ENCODE data around the gene HDAC10.

Gene HDAC10

DNA sequence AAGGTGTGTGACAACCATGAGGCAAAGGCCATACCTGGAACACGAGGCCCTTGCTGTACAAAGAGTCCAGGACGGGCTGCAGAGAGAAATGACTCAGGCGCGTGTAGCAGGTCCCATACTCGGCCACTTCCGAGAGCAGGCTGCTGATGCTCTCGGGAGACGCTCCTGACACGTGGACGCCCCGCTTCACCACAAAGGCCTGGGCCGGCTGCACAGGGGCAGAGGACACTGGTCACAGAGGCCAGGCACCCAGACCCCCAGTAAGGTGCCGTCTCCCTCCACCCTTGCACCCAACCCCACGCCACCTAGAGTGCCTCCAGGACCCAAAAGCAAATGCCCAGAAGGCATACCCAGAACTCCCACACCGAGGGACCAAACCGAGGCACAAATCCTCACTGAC is 21.7 kb downstream of the HDAC10 start:
- no peak for DNase-seq

- DNase-seq, result no peak
Observed at GRCh38 chr22:50228366-50228765, 22.7 kb downstream of the HDAC10 start.

DNA sequence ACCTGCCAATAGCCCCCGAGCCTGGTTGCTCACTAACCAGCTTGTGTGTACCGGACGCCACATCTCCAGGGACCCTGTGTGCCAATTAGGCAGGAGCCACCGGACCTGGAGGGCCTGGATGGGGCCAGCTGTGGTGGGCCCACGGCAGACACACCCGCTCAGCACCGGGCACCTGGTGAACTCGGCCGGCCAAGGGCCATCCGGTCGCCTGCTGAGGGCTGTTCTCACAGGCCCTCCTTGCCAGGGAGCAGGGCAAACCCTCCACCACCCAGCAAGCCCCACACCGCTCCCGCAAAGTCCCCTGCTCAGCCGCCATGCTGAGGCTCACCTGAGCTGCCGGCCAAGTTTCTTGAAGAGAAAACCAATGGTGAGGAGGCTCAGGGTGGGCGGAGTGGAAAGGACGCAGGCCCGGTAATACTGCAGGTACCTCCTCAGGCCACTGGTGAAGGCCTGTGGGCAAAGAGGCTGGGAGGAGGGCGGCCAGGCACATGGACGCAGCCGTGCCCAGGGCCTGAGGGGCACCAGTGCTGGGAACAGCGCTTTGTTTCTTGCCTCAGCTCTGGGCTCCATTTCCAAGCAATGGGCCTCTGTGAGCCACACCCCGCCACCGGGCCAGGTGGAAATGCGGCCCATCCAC is 23.4 kb downstream of the HDAC10 start:
- DNase-seq, result no peak

DNA sequence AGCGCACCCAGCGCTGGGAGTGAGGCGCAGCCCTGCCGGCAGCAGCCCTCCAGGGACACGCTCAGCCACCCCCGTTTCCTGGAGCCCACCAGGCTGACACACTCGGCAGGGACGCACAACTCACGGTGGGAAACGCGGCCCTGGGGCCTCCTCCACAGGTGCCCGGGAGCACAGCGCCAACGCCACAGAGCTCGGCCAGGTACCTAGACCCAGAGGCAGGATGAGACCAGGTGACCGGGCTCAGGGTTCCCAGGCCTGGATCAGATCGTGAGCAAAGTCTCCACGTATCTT is 24.2 kb downstream of the HDAC10 start:
- DNase-seq, result no peak

DNA sequence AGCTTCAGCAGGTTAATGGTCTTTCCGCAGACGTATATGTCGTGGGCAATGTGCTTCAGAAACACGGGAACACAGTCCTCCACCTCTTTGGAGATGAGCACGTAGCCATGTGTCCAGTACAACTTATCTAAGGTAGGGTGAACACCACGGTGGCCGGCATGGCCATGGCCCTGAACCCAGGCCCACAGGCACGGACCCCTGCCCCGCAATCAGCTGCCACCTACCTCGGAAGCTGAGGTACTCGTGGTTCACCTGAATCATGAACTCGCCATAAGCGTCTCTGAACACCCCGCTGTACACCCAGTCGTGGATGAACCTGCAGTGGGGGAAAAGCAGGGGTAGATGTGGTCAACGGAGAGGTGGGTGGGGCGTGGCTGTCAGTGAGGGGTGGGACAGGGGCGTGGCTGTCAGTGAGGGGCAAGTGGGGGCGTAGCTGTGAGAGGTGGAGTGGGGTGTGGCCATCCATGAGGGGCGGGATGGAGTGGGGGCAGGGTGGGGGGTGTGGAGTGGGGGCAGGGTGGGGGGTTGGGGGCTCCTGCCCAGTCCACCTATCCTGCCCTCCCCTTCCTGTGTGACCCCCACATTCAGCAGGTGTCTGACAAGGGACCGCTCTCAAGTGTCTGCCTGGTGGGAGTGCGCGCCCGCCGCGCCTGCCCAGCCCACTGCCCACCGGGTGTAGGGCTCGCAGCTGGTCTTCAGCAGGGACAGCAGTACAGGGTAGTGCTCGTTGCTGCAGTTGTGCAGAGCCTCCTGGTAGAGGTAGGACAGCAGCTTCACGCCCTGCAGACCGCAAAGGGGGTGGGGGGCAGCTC is 24.8 kb downstream of the HDAC10 start:
- DNase-seq, result no peak

- DNase-seq, result no peak
Observed at GRCh38 chr22:50225200-50225969, 25.7 kb downstream of the HDAC10 start.

DNA sequence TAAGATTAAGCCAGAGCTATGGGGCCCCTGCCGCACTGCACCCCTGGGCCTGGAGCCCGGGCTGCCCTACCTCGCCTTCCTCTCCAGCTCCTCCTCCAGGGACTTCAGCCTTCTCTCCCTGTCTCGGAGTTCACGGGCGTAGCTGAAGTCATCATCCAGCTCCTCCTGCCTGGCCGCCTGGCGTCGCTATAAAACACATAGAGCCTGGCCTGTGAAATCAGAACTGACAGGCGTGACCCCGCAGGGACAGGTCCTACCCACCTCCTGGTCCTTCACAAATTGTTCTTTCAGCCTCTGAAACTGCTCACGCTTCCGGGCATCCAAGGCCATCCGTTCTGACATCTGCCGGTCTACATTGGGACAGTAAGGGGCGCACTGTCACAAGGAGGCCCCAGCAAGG is 27.0 kb downstream of the HDAC10 start:
- DNase-seq, result no peak

- DNase-seq, result no peak
Observed at GRCh38 chr22:50222508-50222907, 28.6 kb downstream of the HDAC10 start.

GRCh38 chr22:50221410-50222300 is 29.4 kb downstream of the HDAC10 start:
- DNase-seq, result no peak

- no peak for DNase-seq
Observed at GRCh38 chr22:50220603-50221409, 30.3 kb downstream of the HDAC10 start.

DNA sequence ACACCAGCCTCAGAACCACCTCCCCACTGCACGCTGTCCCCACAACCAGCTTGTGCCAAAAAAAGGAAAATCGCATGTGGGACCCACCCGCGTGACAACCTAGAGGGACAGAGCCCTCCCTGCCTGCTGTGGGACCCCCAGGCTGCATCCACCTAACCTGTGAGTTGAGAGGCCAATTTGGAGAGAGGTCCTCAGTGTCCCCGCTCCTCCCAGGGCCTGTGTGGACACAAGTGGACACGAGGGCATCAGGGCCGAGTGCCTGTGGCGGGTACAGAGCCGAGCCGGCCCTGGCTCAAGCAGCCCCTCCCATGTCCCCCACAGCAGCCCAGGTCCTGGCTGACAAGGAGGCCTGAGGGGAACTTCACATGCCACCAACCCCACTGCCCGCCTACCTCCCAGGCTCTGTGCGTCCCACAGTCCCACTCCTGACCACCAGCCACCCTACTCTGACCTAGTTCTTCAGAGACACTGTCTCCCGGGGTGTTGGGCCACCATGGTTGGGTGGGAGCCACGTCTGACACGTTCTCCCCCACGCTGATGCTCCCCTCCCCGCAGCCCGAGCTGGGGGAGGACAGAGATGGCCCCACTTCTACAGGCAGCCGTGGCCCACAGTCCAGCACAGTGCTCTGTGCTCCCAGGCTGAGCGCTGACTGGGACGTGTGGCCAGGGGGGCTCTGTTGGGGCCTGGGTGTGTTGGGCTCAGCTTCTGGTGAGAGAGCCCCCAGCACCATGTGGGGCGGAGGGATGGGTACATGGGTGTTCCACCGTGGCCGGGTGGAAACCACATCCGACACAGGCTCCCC is 31.1 kb downstream of the HDAC10 start:
- no peak for DNase-seq

DNA sequence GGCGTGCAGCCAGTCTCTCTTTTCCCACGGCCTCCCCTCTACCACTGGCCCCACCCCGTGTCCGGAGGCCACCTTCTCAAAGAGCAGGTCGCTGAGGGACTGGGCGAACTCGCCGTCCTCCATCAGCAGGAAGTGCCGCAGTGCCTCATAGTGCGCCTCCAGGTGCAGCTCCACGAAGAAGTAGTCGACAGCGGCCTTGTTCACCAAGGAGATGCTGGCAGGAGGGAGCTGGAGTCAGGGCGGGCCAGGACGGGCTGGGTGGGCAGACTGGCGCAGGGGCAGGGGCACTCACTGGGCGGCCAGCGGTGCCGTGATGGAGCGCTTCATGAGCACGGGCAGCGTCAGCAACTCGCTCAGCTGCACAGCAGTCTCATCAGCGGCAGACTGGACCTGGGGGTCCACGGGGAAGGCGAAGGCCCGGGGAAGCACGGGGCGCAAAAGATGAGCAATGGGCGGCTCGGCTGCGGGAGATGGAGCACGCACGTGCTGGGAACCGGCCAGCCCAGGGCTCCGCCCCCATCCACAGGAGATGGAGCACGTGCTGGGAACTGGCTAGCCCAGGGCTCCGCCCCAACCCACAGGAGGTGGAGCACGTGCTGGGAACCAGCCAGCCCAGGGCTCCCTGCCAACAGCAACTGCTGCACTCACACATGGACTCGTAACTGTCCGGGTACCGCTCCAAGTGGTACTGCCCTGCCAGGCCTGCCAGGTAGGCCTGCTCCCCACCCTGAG is 31.9 kb downstream of the HDAC10 start:
- no peak for DNase-seq

DNA sequence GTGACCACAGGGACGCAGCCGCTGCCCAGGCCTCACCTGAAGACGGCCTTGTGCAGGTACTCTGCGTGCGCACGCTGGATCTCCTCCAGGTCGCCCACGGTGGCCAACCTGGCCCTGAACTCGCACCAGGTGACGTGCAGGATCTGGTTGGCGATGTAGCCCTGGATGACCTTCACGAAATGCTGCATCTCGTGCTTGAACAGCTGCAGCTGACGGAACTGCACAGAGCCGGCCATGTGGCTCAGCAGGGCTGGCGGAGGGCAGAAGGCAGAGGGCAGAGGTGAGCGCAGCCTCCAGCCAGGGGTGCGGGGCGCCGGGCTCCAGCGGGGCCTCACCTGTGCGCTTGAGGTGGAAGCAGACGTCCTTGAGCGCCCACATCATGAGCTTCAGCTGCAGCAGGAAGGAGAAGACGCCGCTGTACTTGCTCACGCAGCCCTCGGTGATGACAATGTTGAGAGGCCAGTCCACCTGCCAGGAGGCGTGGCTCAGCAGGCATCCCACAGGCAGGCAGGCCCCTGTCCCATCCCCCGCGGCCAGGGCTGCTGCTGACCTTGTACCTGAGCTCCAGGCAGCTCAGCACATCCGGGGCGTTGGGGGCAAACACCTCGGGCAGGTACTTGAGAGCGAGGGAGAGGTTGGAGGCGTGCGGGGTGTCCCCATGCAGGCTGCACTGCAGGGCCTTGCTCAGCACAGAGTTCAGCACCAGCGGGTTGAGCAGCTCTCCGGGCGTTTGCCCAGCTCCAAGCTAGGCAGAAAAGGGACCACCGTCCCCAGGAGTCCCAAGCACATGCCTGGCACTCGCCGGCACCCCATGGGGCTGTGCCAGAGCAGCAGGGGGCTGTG is 32.7 kb downstream of the HDAC10 start:
- DNase-seq, result no peak

DNA sequence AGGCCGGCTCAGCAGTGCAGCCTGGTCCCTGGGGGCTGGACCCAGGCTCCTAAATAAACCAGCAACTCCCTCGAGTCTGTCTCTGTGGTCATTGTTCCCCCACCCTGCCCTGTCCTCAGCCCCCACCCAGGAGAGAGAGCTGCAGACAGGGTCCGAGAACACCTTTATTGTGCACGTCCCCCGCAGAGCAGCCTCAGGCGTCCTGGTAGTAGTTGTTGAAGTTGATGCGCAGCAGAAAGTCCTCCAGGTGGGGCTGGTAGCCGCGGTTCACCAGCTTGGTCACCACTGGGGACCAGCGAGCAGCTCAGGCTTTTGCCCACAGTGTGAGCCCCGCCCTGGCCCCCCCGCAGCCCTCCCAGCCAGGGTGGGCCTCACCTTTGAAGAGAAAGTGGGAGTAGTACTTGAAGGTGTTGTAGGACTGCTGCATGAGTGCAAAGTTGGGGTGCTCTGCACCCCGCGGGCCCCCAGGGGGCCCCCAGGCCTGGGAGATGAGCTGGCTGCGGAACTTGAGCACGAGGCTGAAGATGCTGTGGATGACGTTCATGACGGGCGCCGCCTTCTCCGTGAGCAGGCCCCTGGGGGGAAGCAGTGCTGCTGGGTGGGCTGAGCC is 33.4 kb downstream of the HDAC10 start:
- no peak for DNase-seq

DNA sequence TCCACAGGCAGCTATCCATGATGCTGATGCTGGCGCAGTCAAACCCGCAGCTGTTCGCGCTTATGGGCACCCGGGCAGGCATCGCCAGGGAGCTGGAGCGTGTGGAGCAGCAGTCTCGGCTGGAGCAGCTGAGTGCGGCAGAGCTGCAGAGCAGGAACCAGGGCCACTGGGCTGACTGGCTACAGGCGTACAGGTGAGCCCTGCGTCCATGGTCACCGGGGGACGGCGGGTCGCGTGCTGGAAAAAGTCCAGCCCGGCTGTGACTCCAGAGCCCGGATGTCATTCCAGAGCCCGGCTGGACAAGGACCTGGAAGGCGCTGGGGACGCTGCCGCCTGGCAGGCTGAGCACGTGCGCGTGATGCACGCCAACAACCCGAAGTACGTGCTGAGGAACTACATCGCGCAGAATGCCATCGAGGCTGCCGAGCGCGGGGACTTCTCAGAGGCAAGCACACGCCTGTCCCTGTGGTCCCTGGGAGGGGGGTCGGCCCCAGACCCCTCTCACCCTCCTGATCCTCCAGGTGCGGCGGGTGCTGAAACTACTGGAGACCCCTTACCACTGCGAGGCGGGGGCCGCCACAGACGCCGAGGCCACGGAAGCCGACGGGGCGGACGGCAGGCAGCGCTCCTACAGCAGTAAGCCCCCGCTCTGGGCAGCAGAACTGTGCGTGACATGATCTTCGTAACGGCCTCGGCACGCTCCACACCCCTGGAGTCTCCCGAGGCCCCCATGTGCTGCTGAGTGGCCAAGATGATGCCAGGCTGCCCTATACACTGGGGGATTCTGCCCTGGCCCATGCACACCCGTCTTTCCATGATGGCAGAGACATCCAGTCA is 34.2 kb downstream of the HDAC10 start:
- DNase-seq, result no peak

GRCh38 chr22:50216055-50216683 is 34.9 kb downstream of the HDAC10 start:
- DNase-seq, result no peak

DNA sequence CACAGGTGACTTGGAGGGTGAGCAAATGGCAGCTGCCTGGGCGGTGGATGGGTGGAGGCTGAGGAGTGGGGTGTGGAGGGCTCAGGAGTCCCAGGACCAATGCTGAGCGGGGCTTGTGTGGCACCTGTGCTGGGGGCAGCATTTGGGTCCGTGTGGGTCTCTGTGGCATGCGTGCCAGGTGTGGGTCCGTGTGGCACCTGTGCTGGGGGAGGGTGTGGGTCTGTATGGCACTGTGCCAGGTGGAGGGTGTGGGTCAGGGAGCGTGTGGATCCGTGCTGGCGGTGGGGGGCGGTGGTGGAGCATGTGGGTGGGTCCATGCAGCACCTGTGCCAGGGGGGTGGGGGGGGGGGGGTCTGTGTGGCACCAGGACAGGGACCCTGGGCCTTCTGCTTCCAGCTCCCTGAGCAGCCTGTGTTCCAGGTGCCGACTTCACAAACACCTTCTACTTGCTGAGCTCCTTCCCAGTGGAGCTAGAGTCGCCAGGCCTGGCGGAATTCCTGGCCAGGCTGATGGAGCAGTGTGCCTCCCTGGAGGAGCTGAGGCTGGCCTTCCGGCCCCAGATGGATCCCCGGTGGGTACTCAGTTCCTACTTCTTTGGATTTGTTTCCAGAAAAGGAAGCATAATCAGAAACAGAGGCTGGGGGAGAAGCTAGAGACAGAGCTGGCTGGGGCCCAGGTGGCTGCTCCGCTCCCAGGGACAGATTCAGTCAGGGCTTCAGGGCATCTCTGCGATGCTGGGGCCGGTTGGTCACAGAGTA is 35.6 kb downstream of the HDAC10 start:
- no peak for DNase-seq

Data from stimulated activated naive CD4-positive, alpha-beta T cell (primary cell).